ENCODE data around the gene NOMO2. TPM values are rescaled to one million over a fixed set of nuclear protein-coding genes. Genes with fewer than 3 reads are reported as not detected.
A peak's percentile ranks its signal among the peaks of the same experiment; 100 is the strongest.
"Not testable (repeated sequence)": the region's sequence is repeated elsewhere in the genome, so short reads cannot be mapped to it uniquely, and the experiment has no call there.

Gene NOMO2
- total RNA-seq, 6 experiments from 2014 or later: 53.6 to 88.5 (median 71.4) TPM

GRCh38 chr16:18593904-18594303 is 32.0 kb upstream of the NOMO2 start:
- H3K4me3 ChIP-seq; H3K27ac ChIP-seq; H3K4me1 ChIP-seq; DNase-seq; intact Hi-C loops (cut with DNase I); H3K9me3 ChIP-seq; H3K27me3 ChIP-seq: not testable (repeated sequence)
- WGBS (ENCODE audit: insufficient coverage, low coverage, low lambda C conversion rate, missing lambda C conversion rate): 93% methylated on average over 3 of the region's 5 CpGs
- H3K36me3 ChIP-seq: peaks cover 0 to 28% (median 8%) of the 10 kb centered on the region in 4 donors
- ATAC-seq: peak in 3 of 4 donors; percentile 13 to 26 (median 26)

DNA sequence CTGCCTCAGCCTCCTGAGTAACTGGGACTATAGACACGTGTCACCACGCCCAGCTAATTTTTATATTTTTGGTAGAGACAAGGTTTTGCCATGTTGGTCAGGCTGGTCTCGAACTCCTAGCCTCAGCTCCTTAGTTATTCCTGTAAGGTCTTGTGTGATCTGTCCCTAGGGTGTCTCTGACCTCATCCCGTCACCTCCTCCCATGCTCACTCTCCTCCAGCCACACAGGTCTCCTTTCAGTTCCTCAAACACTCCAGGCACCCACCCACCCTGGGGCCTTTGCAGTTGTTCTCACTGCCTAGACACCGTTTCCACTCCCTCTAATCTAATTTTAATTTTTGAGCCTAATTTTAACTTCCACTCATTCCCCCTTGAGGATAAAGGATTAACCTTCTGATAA is 31.1 kb upstream of the NOMO2 start:
- ATAC-seq; H3K27me3 ChIP-seq; H3K9me3 ChIP-seq; DNase-seq; intact Hi-C loops (cut with DNase I); H3K27ac ChIP-seq; H3K4me3 ChIP-seq; H3K4me1 ChIP-seq: not testable (repeated sequence)
- peaks cover 0 to 28% (median 8%) of the 10 kb centered on the region in 4 donors for H3K36me3 ChIP-seq
- WGBS (ENCODE audit: insufficient coverage, low coverage, low lambda C conversion rate, missing lambda C conversion rate): 80% methylated on average over 5 of the region's 5 CpGs

DNA sequence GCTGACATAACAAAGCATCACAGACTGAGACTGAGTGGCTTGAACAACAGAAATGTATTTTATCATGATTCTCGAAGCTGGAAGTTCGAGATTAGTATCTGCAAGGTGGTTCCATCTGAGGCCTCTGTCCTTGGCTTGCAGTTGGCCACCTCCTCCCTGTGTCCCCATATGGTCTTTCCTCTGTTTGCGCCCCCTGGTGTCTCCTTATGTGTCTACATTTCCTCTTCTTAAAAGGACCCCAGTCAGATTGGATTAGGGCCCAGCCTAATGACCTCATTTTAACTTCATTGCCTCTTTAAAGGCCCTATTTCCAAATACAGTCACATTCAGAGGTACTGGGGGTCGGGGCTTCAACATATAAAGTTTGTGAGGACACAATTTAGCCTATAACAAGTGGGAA is 30.0 kb upstream of the NOMO2 start:
- peaks cover 0 to 28% (median 8%) of the 10 kb centered on the region in 4 donors for H3K36me3 ChIP-seq
- H3K27me3 ChIP-seq; H3K9me3 ChIP-seq; DNase-seq; H3K4me3 ChIP-seq; intact Hi-C loops (cut with DNase I); H3K27ac ChIP-seq; H3K4me1 ChIP-seq: not testable (repeated sequence)
- peak; percentile 33 to 56 (median 51) for ATAC-seq
- WGBS (ENCODE audit: insufficient coverage, low coverage, low lambda C conversion rate, missing lambda C conversion rate): 27% methylated on average over 1 of the region's 4 CpGs
- TF ChIP-seq, protein P1, sequence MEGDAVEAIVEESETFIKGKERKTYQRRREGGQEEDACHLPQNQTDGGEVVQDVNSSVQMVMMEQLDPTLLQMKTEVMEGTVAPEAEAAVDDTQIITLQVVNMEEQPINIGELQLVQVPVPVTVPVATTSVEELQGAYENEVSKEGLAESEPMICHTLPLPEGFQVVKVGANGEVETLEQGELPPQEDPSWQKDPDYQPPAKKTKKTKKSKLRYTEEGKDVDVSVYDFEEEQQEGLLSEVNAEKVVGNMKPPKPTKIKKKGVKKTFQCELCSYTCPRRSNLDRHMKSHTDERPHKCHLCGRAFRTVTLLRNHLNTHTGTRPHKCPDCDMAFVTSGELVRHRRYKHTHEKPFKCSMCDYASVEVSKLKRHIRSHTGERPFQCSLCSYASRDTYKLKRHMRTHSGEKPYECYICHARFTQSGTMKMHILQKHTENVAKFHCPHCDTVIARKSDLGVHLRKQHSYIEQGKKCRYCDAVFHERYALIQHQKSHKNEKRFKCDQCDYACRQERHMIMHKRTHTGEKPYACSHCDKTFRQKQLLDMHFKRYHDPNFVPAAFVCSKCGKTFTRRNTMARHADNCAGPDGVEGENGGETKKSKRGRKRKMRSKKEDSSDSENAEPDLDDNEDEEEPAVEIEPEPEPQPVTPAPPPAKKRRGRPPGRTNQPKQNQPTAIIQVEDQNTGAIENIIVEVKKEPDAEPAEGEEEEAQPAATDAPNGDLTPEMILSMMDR (IDR thresholded peaks at IDR 0.05): peak in 3 of 4 donors; percentile 16 to 35 (median 22)

- H3K4me1 ChIP-seq; H3K27ac ChIP-seq; H3K9me3 ChIP-seq; H3K27me3 ChIP-seq; DNase-seq; H3K4me3 ChIP-seq; intact Hi-C loops (cut with DNase I); ATAC-seq: not testable (repeated sequence)
- peaks cover 0 to 28% (median 8%) of the 10 kb centered on the region in 4 donors for H3K36me3 ChIP-seq
These were observed 29.5 kb upstream of the NOMO2 start for GRCh38 chr16:18591441-18591840.

- DNase-seq; H3K4me3 ChIP-seq; H3K4me1 ChIP-seq; H3K27ac ChIP-seq; intact Hi-C loops (cut with DNase I); H3K9me3 ChIP-seq; ATAC-seq; H3K27me3 ChIP-seq: not testable (repeated sequence)
- 100% methylated on average over 4 of the region's 10 CpGs for WGBS (ENCODE audit: insufficient coverage, low coverage, low lambda C conversion rate, missing lambda C conversion rate)
- peaks cover 0 to 17% (median 6%) of the 10 kb centered on the region in 4 donors for H3K36me3 ChIP-seq
These were observed 27.9 kb upstream of the NOMO2 start for GRCh38 chr16:18589806-18590205.

- intact Hi-C loops (cut with DNase I); H3K4me1 ChIP-seq; H3K27me3 ChIP-seq; H3K9me3 ChIP-seq; DNase-seq; H3K4me3 ChIP-seq: not testable (repeated sequence)
- 73% methylated on average over 2 of the region's 5 CpGs for WGBS (ENCODE audit: insufficient coverage, low coverage, low lambda C conversion rate, missing lambda C conversion rate)
- ATAC-seq: peak; percentile 8 to 46 (median 26)
- H3K27ac ChIP-seq: peak overlapping the region in 2 of 3 donors; percentile 54 to 80
- peaks cover 0 to 10% (median 3%) of the 10 kb centered on the region in 4 donors for H3K36me3 ChIP-seq
These were observed 25.0 kb upstream of the NOMO2 start for GRCh38 chr16:18586560-18587540.

DNA sequence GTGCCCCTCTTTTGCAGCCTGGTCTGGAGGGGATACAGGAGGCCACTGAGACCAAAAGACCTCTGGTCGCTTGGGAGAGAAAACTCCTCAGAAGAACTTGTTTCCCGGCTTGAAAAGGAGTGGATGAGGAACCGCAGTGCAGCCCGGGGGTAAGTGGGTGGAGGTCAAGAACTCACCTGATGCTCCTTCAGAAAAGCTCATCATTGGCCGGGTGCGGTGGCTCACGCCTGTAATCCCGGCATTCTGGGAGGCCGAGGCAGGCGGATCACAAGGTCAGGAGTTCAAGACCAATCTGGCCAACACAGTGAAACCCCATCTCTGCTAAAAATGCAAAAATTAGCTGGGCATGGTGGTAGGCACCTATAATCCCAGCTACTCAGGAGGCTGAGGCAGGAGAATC is 23.9 kb upstream of the NOMO2 start:
- intact Hi-C loops (cut with DNase I); H3K4me3 ChIP-seq; H3K9me3 ChIP-seq; H3K27ac ChIP-seq; DNase-seq; ATAC-seq; H3K27me3 ChIP-seq: not testable (repeated sequence)
- Histone ChIP-seq H3K4me1 (peaks cover 0 to 16% (median 4%) of the 10 kb centered on the region in 4 donors), H3K36me3 (peaks cover 0 to 10% (median 3%) of the 10 kb centered on the region in 4 donors)
- WGBS (ENCODE audit: insufficient coverage, low coverage, low lambda C conversion rate, missing lambda C conversion rate): no CpG with 5 or more reads among the region's 10 CpGs

All from right lobe of liver (tissue), 6 donors.